OCI-LY7 (cell line): ENCODE measurements around the gene KIAA1755.

Experiments
- CTCF ChIP-seq: fragments of 200-600 bp; sonication (generic); conservative IDR thresholded peaks from 2 replicates; pipeline ENCODE4 v1.5.1; 2014; ENCODE audit warnings: mild to moderate bottlenecking, antibody characterized with exemption, low read length, moderate library complexity, mixed read lengths
- EZH2phosphoT487 ChIP-seq: fragments of 200-600 bp; sonication (generic); IDR thresholded peaks from 2 replicates; pipeline ENCODE4 v1.6.1; 2018; ENCODE audit warnings: low read depth, borderline replicate concordance, mild to moderate bottlenecking, mixed run types, antibody characterized with exemption, low read length, moderate library complexity, mixed read lengths

- no peak for TF ChIP-seq CTCF
- TF ChIP-seq EZH2phosphoT487 = no peak
Measured at GRCh38 chr20:38267296-38267695, 6.8 kb upstream of the KIAA1755 start.
